AG08396 (cell line): ENCODE measurements around the gene CENPW.

Experiments
- DNase-seq: peaks from one replicate; pipeline ENCODE4 v3.0.0; 2012; ENCODE audit warnings: low spot score, mixed read lengths

CENPW gene

GRCh38 chr6:126374372-126374771, 34.5 kb downstream of the CENPW start:
- DNase-seq, result no peak

- DNase-seq, result no peak
Observed at GRCh38 chr6:126376682-126377081, 36.8 kb downstream of the CENPW start.

- DNase-seq, result no peak
Observed at GRCh38 chr6:126377594-126378153, 37.8 kb downstream of the CENPW start.

GRCh38 chr6:126380072-126380583, 40.2 kb downstream of the CENPW start:
- no peak for DNase-seq

- no peak for DNase-seq
Observed at GRCh38 chr6:126381498-126381897, 41.6 kb downstream of the CENPW start.

GRCh38 chr6:126383203-126383602, 43.3 kb downstream of the CENPW start:
- DNase-seq, result no peak

GRCh38 chr6:126385536-126385935, 45.6 kb downstream of the CENPW start:
- DNase-seq, result no peak

GRCh38 chr6:126388104-126388598, 48.2 kb downstream of the CENPW start:
- DNase-seq, result no peak

- DNase-seq, result no peak
Observed at GRCh38 chr6:126396131-126396530, 56.2 kb downstream of the CENPW start.
